ENCODE results near the gene TSPAN9.

TSPAN9 gene

DNA sequence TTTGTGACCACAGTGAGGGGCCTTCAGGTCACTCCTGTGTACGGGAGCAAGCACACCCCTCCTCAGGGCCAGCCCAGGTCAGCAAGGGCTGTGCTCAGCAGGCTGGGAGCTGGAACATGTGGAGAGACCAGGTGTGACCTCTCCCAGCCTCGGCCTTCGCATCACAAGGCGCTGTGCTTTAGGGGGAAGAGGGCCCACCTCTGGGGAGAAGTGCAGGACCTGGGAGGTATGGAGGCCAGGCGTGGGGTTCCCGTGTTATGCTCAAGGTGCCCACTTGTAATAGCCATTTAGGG, 219.2 kb downstream of the TSPAN9 start:
- DNase-seq (ENCODE audit: low read depth in 2 of 2) = no peak

- DNase-seq (ENCODE audit: low read depth in 2 of 2) = no peak
Measured at GRCh38 chr12:3298603-3299002, 221.4 kb downstream of the TSPAN9 start.

- DNase-seq (ENCODE audit: low read depth in 2 of 2) = peak; percentile 22 to 52
Measured at GRCh38 chr12:3299929-3300832, 223.0 kb downstream of the TSPAN9 start.

DNA sequence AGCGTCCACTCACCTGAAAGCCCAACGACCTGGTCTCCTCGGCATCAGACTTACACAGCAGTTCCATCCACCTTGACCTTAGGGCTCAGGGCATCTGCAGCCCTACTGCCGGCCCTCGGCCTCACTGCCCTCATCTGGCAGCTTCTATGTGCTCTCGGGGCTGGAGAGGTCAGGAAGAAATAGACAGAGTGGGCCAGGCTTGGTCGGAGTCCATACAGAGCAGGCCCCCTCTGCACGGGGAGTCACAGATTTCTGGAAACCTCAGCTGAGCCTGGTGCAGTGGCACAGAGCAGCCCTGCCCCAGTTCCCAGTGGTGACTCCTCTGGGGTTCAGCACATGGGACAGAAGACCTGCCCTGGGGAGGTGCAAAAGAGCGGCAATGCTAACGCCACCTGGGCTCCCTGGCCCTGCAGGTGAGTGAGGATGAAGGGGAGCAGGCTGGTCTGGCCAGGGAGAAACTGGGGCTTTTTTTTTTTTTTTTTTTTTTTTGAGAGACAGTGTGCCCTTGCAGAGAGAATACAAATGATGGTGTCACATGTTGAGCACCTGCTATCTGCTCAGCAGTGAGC, 223.7 kb downstream of the TSPAN9 start:
- DNase-seq (ENCODE audit: low read depth in 2 of 2) = no peak

DNA sequence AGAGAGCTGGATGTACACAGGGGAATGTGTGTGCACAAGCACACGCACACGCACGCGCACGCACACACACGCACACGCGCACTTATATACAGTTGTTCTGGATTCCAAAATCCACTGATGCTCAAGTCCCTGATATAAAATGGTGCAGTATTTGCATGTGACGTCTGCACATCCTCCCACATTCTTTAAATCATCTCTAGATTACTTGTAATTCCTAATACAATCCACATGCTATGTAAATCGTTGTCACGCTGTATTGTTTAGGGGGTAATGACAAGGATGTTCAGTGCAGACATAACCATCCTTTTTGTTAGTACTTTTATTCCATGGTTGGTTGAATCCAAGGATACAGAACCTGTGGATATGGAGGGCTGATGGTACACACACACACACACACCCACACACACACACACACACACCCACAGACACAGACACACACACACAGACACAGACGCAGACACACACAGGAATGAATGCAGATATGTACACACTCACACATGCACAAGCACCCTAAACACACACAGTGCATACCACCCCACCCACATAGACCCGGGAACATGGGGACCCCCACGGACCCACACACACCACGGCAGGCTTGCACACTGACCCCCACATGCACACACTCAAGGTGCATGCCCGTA, 225.3 kb downstream of the TSPAN9 start:
- no peak for DNase-seq (ENCODE audit: low read depth in 2 of 2)

GRCh38 chr12:3303410-3304136, 226.4 kb downstream of the TSPAN9 start:
- no peak for DNase-seq (ENCODE audit: low read depth in 2 of 2)

- DNase-seq (ENCODE audit: low read depth in 2 of 2) = no peak
Measured at GRCh38 chr12:3304436-3305165, 227.4 kb downstream of the TSPAN9 start.

DNA sequence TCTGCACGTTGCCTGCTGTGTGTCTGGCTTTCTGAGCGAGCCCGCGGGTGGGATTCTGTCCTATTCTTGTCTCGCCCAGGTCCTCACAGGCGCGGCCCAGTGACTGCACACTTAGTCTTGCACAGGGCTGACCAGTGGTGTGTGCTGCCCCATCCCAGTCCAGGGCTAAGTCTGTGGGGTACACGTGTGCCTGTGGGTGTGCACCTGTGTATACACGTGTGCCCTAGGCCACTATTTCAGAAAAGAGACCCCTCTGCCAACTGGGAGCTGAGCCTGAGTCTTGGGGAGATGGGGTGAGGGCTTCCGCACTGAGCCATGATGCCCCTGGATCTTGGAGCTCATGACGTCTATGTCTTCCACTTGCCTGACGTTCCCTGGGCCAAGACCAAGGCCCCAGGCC, 228.3 kb downstream of the TSPAN9 start:
- no peak for DNase-seq (ENCODE audit: low read depth in 2 of 2)

DNA sequence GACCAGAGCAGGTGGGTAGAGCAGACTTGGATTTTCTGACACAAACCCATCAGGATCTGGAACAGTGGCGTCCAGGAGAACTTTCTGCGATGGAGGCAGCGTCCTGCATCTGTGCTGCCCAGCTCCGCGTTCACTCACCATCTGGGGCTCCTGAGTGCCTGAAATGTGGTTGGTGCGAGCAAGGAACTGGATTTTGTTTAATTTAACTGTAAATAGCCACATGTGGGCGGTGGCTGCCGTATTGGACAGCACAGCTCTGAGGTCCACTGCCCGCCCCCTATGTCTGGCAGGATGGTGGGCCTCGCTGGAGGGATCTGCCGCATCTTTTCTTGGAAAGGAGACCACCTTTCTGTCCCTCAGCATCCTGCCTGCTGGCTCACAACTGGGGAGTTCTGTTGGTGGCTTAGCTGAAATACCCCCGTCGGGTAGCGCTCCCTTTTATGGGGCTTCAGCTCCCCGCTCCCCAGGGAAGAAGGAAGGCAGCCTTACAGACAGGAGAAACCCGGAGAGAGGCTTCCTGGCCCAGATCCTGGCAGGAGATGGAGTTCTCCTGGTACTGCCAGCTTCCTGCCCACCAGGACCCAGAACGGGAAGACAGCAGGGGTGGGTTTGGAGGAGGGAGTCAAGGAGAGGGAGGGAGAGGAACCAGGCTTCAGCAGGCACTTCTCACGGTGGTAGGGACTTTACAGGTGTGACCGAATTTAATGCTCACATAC, 228.9 kb downstream of the TSPAN9 start:
- no peak for DNase-seq (ENCODE audit: low read depth in 2 of 2)

- DNase-seq (ENCODE audit: low read depth in 2 of 2) = no peak
Measured at GRCh38 chr12:3307389-3307788, 230.2 kb downstream of the TSPAN9 start.

DNA sequence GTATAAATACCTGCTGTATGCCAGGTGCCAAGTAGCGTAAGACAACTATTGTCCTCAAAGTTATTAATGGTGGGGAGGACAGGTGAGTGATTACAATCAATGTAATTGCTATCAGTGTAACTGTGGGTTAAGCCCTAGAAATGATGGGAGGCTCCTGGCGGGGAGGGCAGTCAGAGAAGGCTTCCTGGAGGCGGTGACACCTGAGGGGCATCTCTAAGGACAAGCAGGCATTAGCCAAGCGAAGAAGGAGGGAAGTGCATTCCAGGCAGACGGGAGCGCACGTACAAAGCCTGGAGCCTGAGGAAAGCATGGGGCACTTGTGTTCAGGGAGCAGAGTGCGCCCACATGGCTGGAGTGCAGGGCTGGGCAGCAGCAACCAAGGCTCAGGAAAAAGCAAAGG, 230.9 kb downstream of the TSPAN9 start:
- no peak for DNase-seq (ENCODE audit: low read depth in 2 of 2)

- no peak for DNase-seq (ENCODE audit: low read depth in 2 of 2)
Measured at GRCh38 chr12:3308609-3309008, 231.4 kb downstream of the TSPAN9 start.

- no peak for DNase-seq (ENCODE audit: low read depth in 2 of 2)
Measured at GRCh38 chr12:3309805-3310204, 232.6 kb downstream of the TSPAN9 start.

DNA sequence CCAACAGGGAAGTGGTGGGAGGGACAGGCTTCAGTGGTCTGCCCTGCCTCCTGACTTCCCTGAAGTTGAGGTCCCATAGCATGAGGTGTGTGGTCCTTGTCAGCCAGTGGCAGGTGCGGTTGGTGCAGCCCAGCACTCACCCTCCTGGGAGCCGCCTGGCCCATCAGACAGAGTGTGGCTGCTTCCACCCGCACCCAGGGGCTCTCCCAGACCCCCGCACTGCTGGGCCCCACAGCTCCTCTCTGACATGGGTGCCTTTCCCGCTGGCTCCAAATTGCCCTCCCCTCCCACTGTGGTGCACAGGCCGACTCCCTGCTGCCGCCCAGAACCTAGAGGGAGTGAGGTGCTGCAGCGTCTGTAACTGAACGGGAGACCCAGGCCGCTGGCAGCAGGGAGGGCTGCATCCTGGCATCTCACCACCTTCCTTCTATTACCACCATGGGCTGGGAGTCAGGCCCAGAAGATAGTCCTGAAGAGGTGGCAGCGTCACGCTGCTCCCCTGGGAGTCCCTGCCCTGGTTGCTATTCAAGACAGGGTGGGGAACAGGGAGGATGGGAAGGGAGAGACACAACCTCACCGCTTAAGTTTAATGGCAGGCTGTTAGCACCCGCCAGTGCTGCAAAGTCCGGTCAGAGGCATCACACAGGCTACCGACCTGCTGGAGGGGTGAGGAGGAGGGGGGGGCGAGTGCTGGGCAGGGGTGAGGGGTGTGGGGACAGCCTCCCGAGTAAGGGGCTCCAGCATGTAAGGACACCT, 233.3 kb downstream of the TSPAN9 start:
- no peak for DNase-seq (ENCODE audit: low read depth in 2 of 2)

- no peak for DNase-seq (ENCODE audit: low read depth in 2 of 2)
Measured at GRCh38 chr12:3311027-3311402, 233.8 kb downstream of the TSPAN9 start.

- DNase-seq (ENCODE audit: low read depth in 2 of 2) = no peak
Measured at GRCh38 chr12:3311491-3312103, 234.4 kb downstream of the TSPAN9 start.

GRCh38 chr12:3313066-3313465, 235.9 kb downstream of the TSPAN9 start:
- no peak for DNase-seq (ENCODE audit: low read depth in 2 of 2)

- DNase-seq (ENCODE audit: low read depth in 2 of 2) = no peak
Measured at GRCh38 chr12:3313675-3314663, 236.8 kb downstream of the TSPAN9 start.

DNA sequence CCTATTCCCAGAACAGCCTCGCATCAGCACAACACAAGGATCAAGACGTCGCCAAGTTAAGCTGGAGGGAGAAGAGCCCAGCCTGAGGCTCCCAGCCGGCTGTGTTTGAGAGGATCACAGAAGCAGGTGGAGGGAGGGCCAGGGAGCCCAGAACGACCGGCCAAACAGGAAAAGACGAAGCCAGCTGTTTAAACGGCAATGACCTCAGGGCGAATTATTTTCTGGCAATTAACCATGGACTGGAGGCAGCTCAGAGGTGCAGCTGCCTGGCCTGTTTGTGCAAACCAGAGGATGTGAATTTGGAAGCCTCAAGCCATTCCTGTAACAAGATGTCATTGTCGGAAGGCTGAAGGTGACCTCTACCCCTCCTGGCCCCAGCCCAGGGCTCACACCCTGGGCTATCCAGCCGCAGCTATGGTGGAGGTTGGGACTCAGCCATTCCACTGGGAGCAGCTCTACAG, 238.1 kb downstream of the TSPAN9 start:
- DNase-seq (ENCODE audit: low read depth in 2 of 2) = no peak
